Inflammatory macrophage treated with lipopolysaccharide for 4 hours (primary cell): Measurements from ENCODE around the gene XPC.
"Not testable (repeated sequence)": the region's sequence is repeated elsewhere in the genome, so short reads cannot be mapped to it uniquely, and the experiment has no call there.

Experiments used
- DNase-seq: peaks from one replicate; pipeline ENCODE4 v3.0.0-alpha.2; 2020

Gene XPC

DNA sequence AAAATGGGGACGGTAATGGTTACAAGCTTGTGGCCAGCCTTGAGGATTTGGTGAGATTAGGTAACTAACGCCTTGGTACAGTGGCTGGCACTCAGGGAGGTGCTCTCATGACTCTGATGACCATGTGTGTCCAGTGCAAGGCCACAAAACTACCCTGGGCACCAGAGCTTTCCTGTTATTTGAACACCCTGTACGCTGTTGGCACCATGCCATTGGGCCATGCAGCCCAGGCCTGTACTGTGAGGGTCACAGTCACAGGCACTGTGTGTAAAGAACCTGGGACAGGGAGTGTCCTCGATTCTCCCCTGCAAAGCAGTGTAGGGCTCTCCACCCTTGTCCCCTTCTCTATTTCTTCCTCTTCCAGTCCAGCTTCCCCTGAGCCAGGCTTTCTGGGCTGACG is 47.3 kb downstream of the XPC start:
- DNase-seq: no peak

DNA sequence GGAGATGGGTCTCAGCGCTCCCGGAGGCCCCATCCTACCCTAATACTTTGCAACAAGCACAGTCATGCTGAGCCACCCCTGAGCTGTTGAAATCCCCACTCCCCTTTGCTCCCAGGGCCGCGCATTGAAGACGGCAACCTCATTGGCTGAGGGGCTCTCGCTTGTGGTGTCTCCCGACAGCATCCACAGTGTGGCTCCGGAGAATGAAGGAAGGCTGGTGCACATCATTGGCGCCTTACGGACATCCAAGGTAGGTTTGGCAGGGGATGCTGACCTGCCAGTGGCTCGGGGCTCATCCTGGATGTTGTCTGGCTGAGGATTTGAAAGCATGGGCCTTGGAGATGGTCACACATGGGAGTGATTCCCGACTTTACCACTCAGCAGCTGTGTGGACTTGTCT is 47.7 kb downstream of the XPC start:
- no peak for DNase-seq

- DNase-seq: no peak
Measured at GRCh38 chr3:14130230-14130629, 48.2 kb downstream of the XPC start.

GRCh38 chr3:14129296-14129695 is 49.1 kb downstream of the XPC start:
- DNase-seq: no peak

DNA sequence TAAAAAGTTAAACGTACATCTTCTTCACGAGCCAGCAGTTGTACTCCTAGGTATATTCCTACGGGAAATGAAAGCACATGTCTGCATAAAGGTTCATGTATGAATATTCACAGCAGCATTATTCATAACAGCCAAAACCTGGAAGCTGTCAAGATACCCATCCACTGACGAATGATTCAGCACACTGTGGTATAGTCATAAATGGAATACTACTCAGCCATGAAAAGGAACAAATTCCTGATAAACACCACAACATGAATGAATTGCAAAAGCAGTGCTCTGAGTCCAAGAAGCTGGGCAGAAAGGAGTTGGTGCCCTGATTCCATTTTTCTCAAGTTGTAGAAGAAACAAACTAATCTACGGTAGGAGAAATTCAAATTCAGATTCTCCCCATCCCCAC is 49.7 kb downstream of the XPC start:
- no peak for DNase-seq

DNA sequence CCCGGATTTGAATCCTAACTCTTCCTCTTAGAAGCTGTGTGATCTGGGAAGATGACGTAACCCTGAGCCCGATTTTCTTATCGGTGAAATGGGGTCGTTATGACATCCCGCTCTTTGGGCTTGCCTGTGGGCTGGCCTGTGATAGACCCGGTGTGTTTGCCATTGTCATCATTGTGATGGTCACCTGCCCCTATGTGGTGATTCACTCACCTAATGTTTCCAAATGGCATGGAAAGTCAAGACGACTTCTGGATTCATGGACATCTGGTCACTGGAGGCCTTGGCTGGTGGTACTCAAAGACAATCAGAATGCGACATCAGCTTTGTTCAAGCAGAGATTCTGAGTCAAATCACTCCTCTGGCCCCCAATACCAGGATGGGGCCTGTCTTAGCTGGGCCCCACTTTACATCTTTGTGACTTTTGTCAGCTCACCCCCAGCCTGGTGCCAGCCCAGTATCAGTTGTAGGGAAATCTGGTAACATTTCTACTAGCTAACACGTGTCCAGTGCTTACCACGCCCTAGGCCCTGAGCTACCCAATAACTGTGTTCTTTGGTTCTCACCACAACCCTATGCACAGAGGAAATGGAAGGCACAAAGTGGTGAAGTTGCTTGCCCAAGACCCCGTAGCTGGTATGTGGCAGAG is 50.8 kb downstream of the XPC start:
- no peak for DNase-seq

- DNase-seq: no peak
Measured at GRCh38 chr3:14126887-14127505, 51.4 kb downstream of the XPC start.

- peak; percentile 33 for DNase-seq
Measured at GRCh38 chr3:14126017-14126886, 52.1 kb downstream of the XPC start.

GRCh38 chr3:14125193-14126016 is 53.0 kb downstream of the XPC start:
- DNase-seq: peak; percentile 76

DNA sequence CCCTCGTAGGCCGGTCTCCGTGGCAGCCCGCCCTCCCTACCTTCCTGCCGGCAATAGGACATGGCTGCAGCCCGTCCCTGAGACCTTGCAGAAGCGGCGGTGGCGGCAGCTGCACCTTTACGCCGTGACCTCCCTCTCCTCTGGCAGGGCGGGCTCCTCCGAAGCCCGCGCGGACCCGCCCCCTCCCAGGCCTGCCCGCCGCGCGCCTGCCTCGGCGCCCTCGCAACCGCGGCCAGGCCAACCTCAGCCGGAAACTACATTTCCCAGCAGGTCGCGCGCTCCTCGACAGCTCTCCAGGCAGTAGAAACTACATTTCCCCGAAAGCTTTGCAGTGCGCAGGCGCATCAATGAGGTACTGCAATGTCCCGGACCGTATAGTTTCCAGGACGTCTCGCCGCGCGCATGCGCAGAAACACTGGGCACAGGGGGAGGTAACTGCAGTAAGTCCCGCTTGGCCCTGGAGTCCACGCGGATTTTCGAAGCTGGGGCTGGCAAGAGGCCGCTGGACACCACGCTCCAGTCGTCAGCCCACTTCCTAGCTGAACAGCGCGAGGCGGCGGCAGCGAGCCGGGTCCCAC is 53.7 kb downstream of the XPC start, which contains the start of the genes CHCHD4 and TMEM43:
CHCHD4 (minus strand) TSS at position 256 of the 578 bp plus-strand sequence; CDS start at position 62, 194 bp downstream.
TMEM43 (plus strand) TSS at position 438 of the 578 bp plus-strand sequence. CDS start 142 bp downstream, outside the sequence.
- DNase-seq: peak; percentile 100

DNA sequence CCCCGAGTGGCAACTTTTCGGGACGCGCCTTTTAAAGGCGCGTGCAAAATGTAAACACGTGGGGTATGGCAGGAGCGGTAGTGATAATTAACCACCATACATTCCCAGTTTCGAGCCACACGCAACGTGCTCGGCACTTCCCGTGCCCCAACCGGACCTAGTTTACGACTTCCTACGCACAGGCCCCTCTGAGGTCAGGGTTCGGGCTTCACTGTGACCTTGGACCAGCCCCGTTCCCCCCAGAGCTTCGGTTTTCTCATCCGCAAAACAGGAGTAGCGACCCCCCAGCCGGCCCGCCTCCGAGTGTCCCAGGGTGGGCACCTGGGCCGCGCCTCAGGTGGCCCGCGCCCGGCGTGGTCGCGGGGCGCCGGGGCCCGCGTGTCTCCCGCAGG is 54.2 kb downstream of the XPC start:
- peak; percentile 71 for DNase-seq

DNA sequence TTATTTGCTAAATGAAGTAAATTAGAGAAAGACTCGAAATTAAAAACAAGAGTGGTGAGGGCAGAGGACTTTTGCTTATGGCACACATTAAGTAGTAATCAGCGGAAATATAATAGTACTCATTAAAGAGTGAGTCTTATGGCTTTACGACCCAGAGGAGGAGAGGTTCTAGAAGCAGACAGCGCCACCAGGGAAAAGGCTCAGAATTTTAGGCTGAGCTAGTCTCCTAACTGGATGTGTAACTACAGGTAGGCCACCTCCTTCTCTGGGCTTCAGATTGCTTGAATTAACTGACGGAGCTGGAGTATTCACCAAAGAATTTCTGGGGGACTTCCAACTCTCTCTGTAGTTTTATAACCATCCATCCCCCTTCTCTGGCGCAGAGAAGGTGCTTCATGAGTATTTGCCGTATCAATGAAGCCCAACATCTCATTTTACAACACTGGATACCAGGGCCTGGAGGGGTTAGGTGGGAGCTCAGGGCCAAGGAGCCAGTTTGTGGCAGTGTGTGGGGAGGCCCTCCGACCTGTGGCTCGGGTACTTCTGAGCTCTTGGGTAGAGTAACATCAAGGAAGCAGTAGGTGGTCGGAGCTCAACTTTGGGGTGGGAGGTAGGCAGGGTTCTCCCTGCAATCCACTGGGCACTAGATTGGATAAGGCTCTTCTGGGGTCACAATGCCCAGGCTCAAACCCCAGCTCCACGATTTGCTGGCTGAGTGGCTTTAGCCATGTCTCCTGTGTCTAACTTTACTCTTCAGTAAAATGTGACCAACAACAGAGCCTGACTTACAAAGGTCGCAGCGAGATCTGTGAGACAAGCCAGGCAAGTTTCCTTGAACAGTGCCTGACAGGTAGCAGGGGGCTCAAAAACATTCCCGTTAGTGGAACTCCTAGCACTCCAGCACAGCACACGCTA is 54.8 kb downstream of the XPC start:
- DNase-seq: no peak

GRCh38 chr3:14122301-14122700 is 56.1 kb downstream of the XPC start:
- DNase-seq: no peak

DNA sequence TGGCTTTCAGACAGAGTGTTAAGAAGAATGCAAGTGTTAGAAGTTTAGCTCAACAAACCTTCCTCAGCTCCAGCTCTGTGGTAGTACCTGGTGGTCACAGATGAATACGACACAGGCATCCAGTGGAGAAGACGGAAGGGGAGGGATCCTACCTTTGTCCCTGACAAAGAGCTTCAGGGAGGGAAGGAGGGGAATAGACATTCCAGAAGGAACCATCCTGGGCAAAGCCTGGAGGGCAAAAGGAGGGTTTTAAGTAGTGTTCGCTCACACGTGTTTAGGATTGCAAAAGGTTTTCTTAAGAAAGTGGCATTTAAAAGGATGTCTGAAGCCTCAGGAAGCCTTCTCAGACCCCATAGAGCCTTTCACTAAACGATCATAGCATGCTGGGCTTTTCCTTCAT is 56.5 kb downstream of the XPC start:
- DNase-seq: no peak

GRCh38 chr3:14120921-14121448 is 57.4 kb downstream of the XPC start:
- not testable (repeated sequence) for DNase-seq

- DNase-seq: no peak
Measured at GRCh38 chr3:14120111-14120920, 58.1 kb downstream of the XPC start.

GRCh38 chr3:14119651-14120050 is 58.8 kb downstream of the XPC start:
- no peak for DNase-seq

GRCh38 chr3:14118400-14119381 is 59.7 kb downstream of the XPC start:
- DNase-seq: no peak
